ENCODE results near the gene ZNF827.

Gene ZNF827

GRCh38 chr4:145720656-145721055 lies 218.0 kb downstream of the ZNF827 start:
- Histone ChIP-seq H3K4me3 (ENCODE audit: insufficient read length, low read depth) (no peak overlapping the region), H3K9ac (ENCODE audit: insufficient read length, low read depth) (no peak overlapping the region), H3K9me3 (ENCODE audit: insufficient read depth, low read length) (no peaks in the 10 kb centered on the region), H3K4me1 (ENCODE audit: insufficient read depth, insufficient read length) (peaks cover 2% of the 10 kb centered on the region), H3K36me3 (ENCODE audit: insufficient read depth, insufficient read length, low read length) (no peaks in the 10 kb centered on the region), H3K27me3 (ENCODE audit: insufficient read depth, insufficient read length) (no peaks in the 10 kb centered on the region)
- no peak for DNase-seq (ENCODE audit: low read depth, low spot score)
- TF ChIP-seq YY1 (IDR thresholded peaks at IDR 0.05; ENCODE audit: insufficient read depth, insufficient read length) = no peak
- TF ChIP-seq SUZ12 (IDR thresholded peaks at IDR 0.05; ENCODE audit: extremely low read depth, insufficient read depth, insufficient read length) = no peak
- no peak for TF ChIP-seq ZNF274 (IDR thresholded peaks at IDR 0.05; ENCODE audit: low read depth, low read length)

GRCh38 chr4:145719752-145720624 lies 218.6 kb downstream of the ZNF827 start:
- Histone ChIP-seq H3K4me3 (ENCODE audit: insufficient read length, low read depth) (no peak overlapping the region), H3K36me3 (ENCODE audit: insufficient read depth, insufficient read length, low read length) (no peaks in the 10 kb centered on the region), H3K9ac (ENCODE audit: insufficient read length, low read depth) (no peak overlapping the region), H3K27me3 (ENCODE audit: insufficient read depth, insufficient read length) (no peaks in the 10 kb centered on the region), H3K9me3 (ENCODE audit: insufficient read depth, low read length) (no peaks in the 10 kb centered on the region), H3K4me1 (ENCODE audit: insufficient read depth, insufficient read length) (peaks cover 2% of the 10 kb centered on the region)
- no peak for DNase-seq (ENCODE audit: low read depth, low spot score)
- TF ChIP-seq YY1 (IDR thresholded peaks at IDR 0.05; ENCODE audit: insufficient read depth, insufficient read length) (no peak), SUZ12 (IDR thresholded peaks at IDR 0.05; ENCODE audit: extremely low read depth, insufficient read depth, insufficient read length) (no peak), ZNF274 (IDR thresholded peaks at IDR 0.05; ENCODE audit: low read depth, low read length) (no peak)

- H3K27me3 ChIP-seq (ENCODE audit: insufficient read depth, insufficient read length) = no peaks in the 10 kb centered on the region
- no peak overlapping the region for H3K9ac ChIP-seq (ENCODE audit: insufficient read length, low read depth)
- TF ChIP-seq YY1 (IDR thresholded peaks at IDR 0.05; ENCODE audit: insufficient read depth, insufficient read length) (no peak), ZNF274 (IDR thresholded peaks at IDR 0.05; ENCODE audit: low read depth, low read length) (no peak), SUZ12 (IDR thresholded peaks at IDR 0.05; ENCODE audit: extremely low read depth, insufficient read depth, insufficient read length) (no peak)
- H3K4me1 ChIP-seq (ENCODE audit: insufficient read depth, insufficient read length) = peaks cover 2% of the 10 kb centered on the region
- H3K9me3 ChIP-seq (ENCODE audit: insufficient read depth, low read length) = no peaks in the 10 kb centered on the region
- H3K36me3 ChIP-seq (ENCODE audit: insufficient read depth, insufficient read length, low read length) = no peaks in the 10 kb centered on the region
- no peak overlapping the region for H3K4me3 ChIP-seq (ENCODE audit: insufficient read length, low read depth)
- DNase-seq (ENCODE audit: low read depth, low spot score) = no peak
Observed at GRCh38 chr4:145716661-145717200, 221.9 kb downstream of the ZNF827 start.

GRCh38 chr4:145716200-145716599 lies 222.4 kb downstream of the ZNF827 start:
- DNase-seq (ENCODE audit: low read depth, low spot score) = no peak
- Histone ChIP-seq H3K36me3 (ENCODE audit: insufficient read depth, insufficient read length, low read length) (no peaks in the 10 kb centered on the region), H3K9ac (ENCODE audit: insufficient read length, low read depth) (no peak overlapping the region), H3K4me3 (ENCODE audit: insufficient read length, low read depth) (no peak overlapping the region), H3K4me1 (ENCODE audit: insufficient read depth, insufficient read length) (peaks cover 2% of the 10 kb centered on the region), H3K27me3 (ENCODE audit: insufficient read depth, insufficient read length) (no peaks in the 10 kb centered on the region), H3K9me3 (ENCODE audit: insufficient read depth, low read length) (no peaks in the 10 kb centered on the region)
- no peak for TF ChIP-seq YY1 (IDR thresholded peaks at IDR 0.05; ENCODE audit: insufficient read depth, insufficient read length)

GRCh38 chr4:145709843-145710242 lies 228.8 kb downstream of the ZNF827 start:
- Histone ChIP-seq H3K27me3 (ENCODE audit: insufficient read depth, insufficient read length) (no peaks in the 10 kb centered on the region), H3K36me3 (ENCODE audit: insufficient read depth, insufficient read length, low read length) (no peaks in the 10 kb centered on the region), H3K9ac (ENCODE audit: insufficient read length, low read depth) (no peak overlapping the region), H3K4me1 (ENCODE audit: insufficient read depth, insufficient read length) (no peaks in the 10 kb centered on the region), H3K4me3 (ENCODE audit: insufficient read length, low read depth) (no peak overlapping the region), H3K9me3 (ENCODE audit: insufficient read depth, low read length) (no peaks in the 10 kb centered on the region)
- no peak for TF ChIP-seq ZNF274 (IDR thresholded peaks at IDR 0.05; ENCODE audit: low read depth, low read length)
- TF ChIP-seq SUZ12 (IDR thresholded peaks at IDR 0.05; ENCODE audit: extremely low read depth, insufficient read depth, insufficient read length) = no peak
- DNase-seq (ENCODE audit: low read depth, low spot score) = no peak

- no peaks in the 10 kb centered on the region for H3K9me3 ChIP-seq (ENCODE audit: insufficient read depth, low read length)
- no peaks in the 10 kb centered on the region for H3K4me1 ChIP-seq (ENCODE audit: insufficient read depth, insufficient read length)
- H3K27me3 ChIP-seq (ENCODE audit: insufficient read depth, insufficient read length) = no peaks in the 10 kb centered on the region
- no peak for TF ChIP-seq ZNF274 (IDR thresholded peaks at IDR 0.05; ENCODE audit: low read depth, low read length)
- TF ChIP-seq SUZ12 (IDR thresholded peaks at IDR 0.05; ENCODE audit: extremely low read depth, insufficient read depth, insufficient read length) = no peak
- TF ChIP-seq YY1 (IDR thresholded peaks at IDR 0.05; ENCODE audit: insufficient read depth, insufficient read length) = no peak
- H3K9ac ChIP-seq (ENCODE audit: insufficient read length, low read depth) = no peak overlapping the region
- no peaks in the 10 kb centered on the region for H3K36me3 ChIP-seq (ENCODE audit: insufficient read depth, insufficient read length, low read length)
- no peak overlapping the region for H3K4me3 ChIP-seq (ENCODE audit: insufficient read length, low read depth)
- DNase-seq (ENCODE audit: low read depth, low spot score) = no peak
Observed at GRCh38 chr4:145709336-145709735, 229.3 kb downstream of the ZNF827 start.

Measured in NT2/D1 (cell line).